Measurements from ENCODE around the gene SYNE1.
"Not testable (repeated sequence)": the region's sequence is repeated elsewhere in the genome, so short reads cannot be mapped to it uniquely, and the experiment has no call there.

SYNE1 gene

DNA sequence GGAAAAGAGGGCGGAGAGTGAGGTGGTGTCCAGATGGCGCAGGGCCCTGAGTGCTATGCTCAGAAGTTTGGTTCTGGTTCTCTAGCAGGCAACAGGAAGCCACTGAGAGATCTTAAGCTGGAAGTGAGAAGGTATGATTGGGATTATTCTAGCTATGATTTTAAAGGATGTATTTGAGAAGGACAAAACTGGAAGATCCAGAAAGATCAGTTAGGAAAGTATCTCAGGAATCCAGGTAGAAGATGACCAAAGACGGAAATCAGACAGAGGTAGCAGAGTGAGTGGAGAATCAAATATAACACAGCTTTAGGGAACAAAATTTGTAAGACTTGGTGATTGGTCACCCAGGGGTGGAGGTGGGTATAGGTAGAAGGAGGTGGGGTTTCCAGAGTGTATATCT lies 5.8 kb downstream of the SYNE1 start:
- Histone ChIP-seq H3K36me3 (peaks cover 19% of the 10 kb centered on the region), H3K4me3 (ENCODE audit: low read depth in 1 of 2, low read length in 1 of 2) (peak overlapping the region in 1 of 2 experiments; percentile 24), H3K4me1 (ENCODE audit: control insufficient read depth in 1 of 2, insufficient read depth in 1 of 2, low read depth in 1 of 2, low read length in 1 of 2) (peaks cover 74 to 77% of the 10 kb centered on the region in 2 experiments), H3K27me3 (no peaks in the 10 kb centered on the region), H3K27ac (peak overlapping the region; percentile 79), H3K9me3 (no peaks in the 10 kb centered on the region)
- TF ChIP-seq, protein P1, sequence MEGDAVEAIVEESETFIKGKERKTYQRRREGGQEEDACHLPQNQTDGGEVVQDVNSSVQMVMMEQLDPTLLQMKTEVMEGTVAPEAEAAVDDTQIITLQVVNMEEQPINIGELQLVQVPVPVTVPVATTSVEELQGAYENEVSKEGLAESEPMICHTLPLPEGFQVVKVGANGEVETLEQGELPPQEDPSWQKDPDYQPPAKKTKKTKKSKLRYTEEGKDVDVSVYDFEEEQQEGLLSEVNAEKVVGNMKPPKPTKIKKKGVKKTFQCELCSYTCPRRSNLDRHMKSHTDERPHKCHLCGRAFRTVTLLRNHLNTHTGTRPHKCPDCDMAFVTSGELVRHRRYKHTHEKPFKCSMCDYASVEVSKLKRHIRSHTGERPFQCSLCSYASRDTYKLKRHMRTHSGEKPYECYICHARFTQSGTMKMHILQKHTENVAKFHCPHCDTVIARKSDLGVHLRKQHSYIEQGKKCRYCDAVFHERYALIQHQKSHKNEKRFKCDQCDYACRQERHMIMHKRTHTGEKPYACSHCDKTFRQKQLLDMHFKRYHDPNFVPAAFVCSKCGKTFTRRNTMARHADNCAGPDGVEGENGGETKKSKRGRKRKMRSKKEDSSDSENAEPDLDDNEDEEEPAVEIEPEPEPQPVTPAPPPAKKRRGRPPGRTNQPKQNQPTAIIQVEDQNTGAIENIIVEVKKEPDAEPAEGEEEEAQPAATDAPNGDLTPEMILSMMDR (IDR thresholded peaks at IDR 0.05): no peak

DNA sequence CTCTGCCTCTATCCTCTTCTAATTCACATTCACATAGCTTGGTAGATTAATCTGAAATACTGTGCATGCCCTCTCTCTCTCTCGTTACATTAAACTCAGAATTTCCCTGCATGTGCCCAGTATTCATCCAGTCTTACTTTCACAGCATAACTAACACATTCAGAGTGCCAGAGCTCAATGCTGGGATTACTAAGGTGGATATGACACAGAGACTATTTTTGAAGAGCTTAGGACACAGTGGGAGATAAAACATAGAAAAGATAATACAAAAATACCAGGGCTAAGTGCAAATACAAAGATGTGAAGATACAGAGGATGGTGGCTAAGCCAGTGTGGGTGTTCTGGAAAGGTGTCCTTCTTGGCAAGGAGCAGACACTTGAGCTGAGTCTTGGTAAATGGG lies 6.3 kb downstream of the SYNE1 start:
- H3K27ac ChIP-seq: peak overlapping the region; percentile 79
- H3K36me3 ChIP-seq: peaks cover 25% of the 10 kb centered on the region
- no peak overlapping the region for H3K4me3 ChIP-seq (ENCODE audit: low read depth in 1 of 2, low read length in 1 of 2)
- H3K9me3 ChIP-seq: no peaks in the 10 kb centered on the region
- TF ChIP-seq, protein P1 (IDR thresholded peaks at IDR 0.05): no peak
- no peaks in the 10 kb centered on the region for H3K27me3 ChIP-seq
- H3K4me1 ChIP-seq (ENCODE audit: control insufficient read depth in 1 of 2, insufficient read depth in 1 of 2, low read depth in 1 of 2, low read length in 1 of 2): peaks cover 69 to 77% of the 10 kb centered on the region in 2 experiments

DNA sequence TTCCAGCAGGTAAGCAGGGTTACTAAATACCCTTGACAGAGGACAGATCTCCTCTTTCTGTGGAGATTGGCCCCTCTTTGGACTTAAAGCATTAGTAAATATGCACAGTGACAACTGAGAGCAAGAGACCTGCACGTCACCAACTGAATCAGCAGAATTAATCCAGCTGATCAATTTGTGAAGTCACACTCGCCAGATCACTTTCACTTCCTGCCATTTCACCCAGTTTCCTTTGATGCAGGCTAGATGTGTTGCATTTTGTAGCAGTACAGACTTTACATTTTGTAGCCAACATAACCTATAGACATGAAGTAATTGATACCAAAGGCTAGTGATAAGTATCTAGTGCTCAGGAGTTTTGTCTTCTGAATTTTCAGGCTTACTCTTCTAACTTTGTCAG lies 11.9 kb downstream of the SYNE1 start:
- H3K27ac ChIP-seq: peak overlapping the region; percentile 34
- no peaks in the 10 kb centered on the region for H3K9me3 ChIP-seq
- H3K4me3 ChIP-seq (ENCODE audit: low read depth in 1 of 2, low read length in 1 of 2): no peak overlapping the region
- H3K4me1 ChIP-seq (ENCODE audit: control insufficient read depth in 1 of 2, insufficient read depth in 1 of 2, low read depth in 1 of 2, low read length in 1 of 2): peaks cover 23 to 40% of the 10 kb centered on the region in 2 experiments
- peaks cover 30% of the 10 kb centered on the region for H3K36me3 ChIP-seq
- no peaks in the 10 kb centered on the region for H3K27me3 ChIP-seq
- TF ChIP-seq, protein P1 (IDR thresholded peaks at IDR 0.05): no peak

DNA sequence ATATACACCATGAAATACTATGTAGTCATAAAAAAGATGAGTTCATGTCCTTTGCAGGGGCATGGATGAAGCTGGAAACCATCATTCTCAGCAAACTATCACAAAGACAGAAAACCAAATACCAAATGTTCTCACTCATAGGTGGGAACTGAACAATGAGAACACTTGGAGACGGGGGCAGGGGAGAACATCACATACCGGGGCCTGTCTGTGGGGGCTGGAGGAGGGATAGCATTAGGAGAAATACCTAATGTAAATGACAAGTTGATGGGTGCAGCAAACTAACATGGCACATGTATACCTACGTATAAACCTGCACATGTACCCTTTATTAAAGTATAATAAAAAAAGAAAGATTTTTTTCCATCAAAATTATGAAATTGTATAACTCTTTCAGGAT lies 22.4 kb downstream of the SYNE1 start:
- peaks cover 34 to 67% of the 10 kb centered on the region in 2 experiments for H3K4me1 ChIP-seq (ENCODE audit: control insufficient read depth in 1 of 2, insufficient read depth in 1 of 2, low read depth in 1 of 2, low read length in 1 of 2)

DNA sequence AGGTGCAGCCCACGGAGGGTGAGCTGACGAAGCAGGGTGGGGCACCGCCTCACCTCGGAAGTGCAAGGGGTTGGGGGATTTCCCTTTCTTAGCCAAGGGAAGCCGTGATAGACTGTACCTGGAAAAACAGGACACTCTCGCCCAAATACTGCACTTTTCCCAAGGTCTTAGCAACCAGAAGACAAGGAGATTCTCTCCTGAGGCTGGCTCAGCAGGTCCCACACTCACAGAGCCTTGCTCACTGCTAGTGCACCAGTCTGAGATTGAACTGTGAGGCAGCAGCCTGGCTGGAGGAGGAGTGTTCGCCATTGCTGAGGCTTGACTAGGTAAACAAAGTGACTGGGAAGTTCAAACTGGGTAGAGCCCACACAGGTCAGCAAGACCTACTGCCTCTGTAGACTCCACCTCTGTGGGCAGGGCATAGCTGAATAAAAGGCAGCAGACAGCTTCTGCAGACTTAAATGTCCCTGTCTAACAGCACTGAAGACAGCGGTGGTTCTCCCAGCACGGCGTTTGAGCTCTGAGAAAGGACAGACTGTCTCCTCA lies 28.0 kb downstream of the SYNE1 start:
- no peaks in the 10 kb centered on the region for H3K9me3 ChIP-seq
- H3K36me3 ChIP-seq: no peaks in the 10 kb centered on the region
- TF ChIP-seq, protein P1 (IDR thresholded peaks at IDR 0.05): no peak
- no peak overlapping the region for H3K4me3 ChIP-seq (ENCODE audit: low read depth in 1 of 2, low read length in 1 of 2)
- H3K27ac ChIP-seq: no peak overlapping the region
- peaks cover 0 to 18% of the 10 kb centered on the region in 2 experiments for H3K4me1 ChIP-seq (ENCODE audit: control insufficient read depth in 1 of 2, insufficient read depth in 1 of 2, low read depth in 1 of 2, low read length in 1 of 2)
- H3K27me3 ChIP-seq: no peaks in the 10 kb centered on the region

More for the DNA sequence above, 22.4 kb downstream of the SYNE1 start:
- H3K36me3 ChIP-seq; H3K9me3 ChIP-seq; H3K4me3 ChIP-seq (ENCODE audit: low read depth in 1 of 2, low read length in 1 of 2); H3K27me3 ChIP-seq: not testable (repeated sequence)
- H3K27ac ChIP-seq: peak overlapping the region; percentile 40

DNA sequence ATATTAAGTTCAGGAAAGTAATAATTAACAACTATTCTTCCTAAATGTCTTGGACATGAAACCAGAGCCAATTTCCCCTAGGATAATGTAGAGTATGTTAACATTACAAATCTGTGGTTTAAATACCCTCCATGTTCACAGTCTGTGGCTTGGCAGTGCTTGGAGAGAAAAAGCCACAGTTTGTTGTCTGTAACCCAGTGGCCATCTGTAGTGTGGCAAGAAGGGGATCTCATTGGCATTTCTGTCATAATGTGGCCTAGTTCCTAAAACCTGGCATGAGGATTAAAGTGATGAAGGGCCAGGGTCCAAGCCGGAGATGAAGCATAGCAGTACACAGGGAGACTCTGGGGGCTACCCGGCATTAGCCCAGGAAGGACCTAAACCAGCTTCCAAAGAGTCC lies 31.2 kb downstream of the SYNE1 start:
- H3K36me3 ChIP-seq: no peaks in the 10 kb centered on the region
- no peaks in the 10 kb centered on the region for H3K9me3 ChIP-seq
- TF ChIP-seq, protein P1 (IDR thresholded peaks at IDR 0.05): no peak
- H3K4me3 ChIP-seq (ENCODE audit: low read depth in 1 of 2, low read length in 1 of 2): no peak overlapping the region
- peaks cover 15 to 24% of the 10 kb centered on the region in 2 experiments for H3K4me1 ChIP-seq (ENCODE audit: control insufficient read depth in 1 of 2, insufficient read depth in 1 of 2, low read depth in 1 of 2, low read length in 1 of 2)
- H3K27me3 ChIP-seq: no peaks in the 10 kb centered on the region
- peak overlapping the region; percentile 54 for H3K27ac ChIP-seq

All from neutrophil (primary cell).